WTC11 (cell line): ENCODE data around the gene WDR1.

Source experiments
- EMX1 ChIP-seq: fragments of 250-450 bp; sonication (Bioruptor Pico); IDR thresholded peaks from 2 replicates; pipeline ENCODE4 v1.8.0; 2021; ENCODE audit warnings: mild to moderate bottlenecking
- NR3C1 ChIP-seq: sonication (generic); formaldehyde crosslinking; conservative IDR thresholded peaks from 2 replicates; pipeline ENCODE4 v1.8.1; 2023; ENCODE audit warnings: low read depth, mild to moderate bottlenecking, missing genetic modification reagents

DNA sequence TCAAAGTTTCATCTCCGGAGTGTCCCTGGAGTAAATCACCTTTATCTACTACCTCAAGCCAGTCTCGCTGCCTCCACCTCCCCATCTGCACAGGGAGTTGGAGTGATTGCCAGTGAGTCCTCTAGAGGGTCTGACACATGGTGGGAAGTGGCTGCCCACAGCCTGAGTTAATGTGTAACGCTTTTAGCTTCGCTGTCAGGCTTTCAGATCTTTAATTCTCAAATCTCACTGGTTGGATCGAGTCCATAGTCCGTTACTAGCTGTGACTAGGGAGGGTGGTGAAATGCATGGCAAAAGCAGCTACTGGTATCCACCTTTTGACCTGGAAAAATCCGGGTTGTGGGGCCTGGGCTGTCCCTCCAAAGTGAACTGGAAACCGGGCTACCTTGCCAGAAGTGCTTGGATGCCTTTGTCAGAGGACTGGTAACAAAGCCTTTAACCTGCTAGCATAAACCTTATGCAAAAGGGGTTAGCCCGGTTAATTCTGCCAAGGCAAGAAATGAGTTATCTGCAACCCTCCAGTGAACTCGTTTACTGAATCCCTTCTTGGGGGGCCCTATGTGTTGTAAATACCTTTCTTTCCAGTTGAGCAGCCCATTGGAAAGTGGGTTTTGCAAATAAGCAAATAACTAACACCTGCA is 5.1 kb upstream of the WDR1 start:
- TF ChIP-seq EMX1 (CRISPR knock-in tag) (no peak), NR3C1 (CRISPR knock-in tag) (no peak)
